HG02623 (cell line): Measurements from ENCODE around the gene SRSF1.
"Not testable (repeated sequence)": the region's sequence is repeated elsewhere in the genome, so short reads cannot be mapped to it uniquely, and the experiment has no call there.

Source experiments
- ATAC-seq: cut with Tn5 transposase; IDR thresholded peaks from one replicate; pipeline ENCODE4 v1.9.1; 2021; ENCODE audit warnings: moderate library complexity; ENCODE audit not compliant: unreplicated experiment

SRSF1 gene

DNA sequence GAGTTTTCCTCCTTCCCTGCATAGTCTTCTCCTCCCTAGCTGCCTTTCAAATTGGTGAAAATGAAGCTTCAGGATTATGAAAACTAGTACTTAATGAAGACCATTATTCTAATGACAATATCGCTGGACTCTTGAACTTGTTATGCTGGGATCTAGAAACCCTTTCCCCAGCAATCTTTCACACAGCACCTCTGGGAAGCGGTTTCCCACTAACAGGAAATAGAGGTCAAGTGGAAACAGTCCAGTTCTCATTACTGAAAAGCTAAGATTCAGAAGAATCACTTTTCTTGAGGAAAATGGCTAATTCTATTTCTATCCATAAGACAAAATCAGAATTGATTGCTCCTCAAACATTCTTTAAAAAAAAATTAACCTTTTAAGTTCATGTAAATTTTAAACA lies 17.0 kb downstream of the SRSF1 start:
- no peak for ATAC-seq

DNA sequence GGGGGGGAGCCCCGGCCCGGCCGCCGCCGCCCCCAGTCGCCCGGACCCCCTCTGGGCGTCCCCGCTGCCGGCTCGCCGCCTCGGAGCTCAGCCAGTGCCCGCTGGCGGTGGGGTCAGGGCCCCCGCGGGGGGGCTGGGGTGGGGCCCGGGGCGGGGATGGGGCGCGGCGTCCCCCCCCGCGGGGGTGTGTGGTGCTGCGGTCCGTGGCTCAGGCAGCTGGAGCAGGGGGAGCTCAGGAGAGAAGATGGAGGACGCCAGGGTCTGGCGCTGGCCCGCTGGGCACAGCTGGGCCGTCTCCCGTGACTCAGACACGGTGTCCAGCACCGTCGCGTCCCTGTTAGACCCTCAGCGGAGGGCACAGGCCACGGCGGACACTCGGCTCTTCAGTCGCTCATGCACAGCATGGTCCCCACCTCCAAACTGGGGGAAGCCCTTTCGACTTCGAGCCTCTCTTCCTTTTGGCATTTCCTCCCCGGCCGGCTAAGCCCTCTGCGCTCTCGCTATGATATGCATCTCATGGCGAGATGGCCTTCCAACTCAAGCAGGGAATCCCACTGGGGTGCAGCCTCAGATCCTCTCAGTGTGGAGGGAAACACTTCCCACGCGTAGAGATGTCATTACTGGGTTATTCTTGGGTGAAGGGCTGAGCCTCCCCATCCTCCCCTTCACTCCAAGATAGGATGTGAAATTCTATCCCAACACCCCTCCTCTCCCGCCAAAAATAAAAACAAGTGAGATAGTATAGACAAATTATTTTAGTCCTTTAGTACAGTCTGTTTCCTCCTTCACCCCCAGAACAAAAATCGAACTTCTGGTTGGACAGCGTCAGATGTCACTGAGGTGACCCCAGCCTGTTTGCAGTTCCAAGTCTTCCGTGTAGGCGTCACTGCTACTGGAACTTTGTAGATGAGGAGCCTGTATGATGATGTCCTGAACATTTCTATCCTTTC lies 18.5 kb downstream of the SRSF1 start:
- ATAC-seq = peak; percentile 69

DNA sequence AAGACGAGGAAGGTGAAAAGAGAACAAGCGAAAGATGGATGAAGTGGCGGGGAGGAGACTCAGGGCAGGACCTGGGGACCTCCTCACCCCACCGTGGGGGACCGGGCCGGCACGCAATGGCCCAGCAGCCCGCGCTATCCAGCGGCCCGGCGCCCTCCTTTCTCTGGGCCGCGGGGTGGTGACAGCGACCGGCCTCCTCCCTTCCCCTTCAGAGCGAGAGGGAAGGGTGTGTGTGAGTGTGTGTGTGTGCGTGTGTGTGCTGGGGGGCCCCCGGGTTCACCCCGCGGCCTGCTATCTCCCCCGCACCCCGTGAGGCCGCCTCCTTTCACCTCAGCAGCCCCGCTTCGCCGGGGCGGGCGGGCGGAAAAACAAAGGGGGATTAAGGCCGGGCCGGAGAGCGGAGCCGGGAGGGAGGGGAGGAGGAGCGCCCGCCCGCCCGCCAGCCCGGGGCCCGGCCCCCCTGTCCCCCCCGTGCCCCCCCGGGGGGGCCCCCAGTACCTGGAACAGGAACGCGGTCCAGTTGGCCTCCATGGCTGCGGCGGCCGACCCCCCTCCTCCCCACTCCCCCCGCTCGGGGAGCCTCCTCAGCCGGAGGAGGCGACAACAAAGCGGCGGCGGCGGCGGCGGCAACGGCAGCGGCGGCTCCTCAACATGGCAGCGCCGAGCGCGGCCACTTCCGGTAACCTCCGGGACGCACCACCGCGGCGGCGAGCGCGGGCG lies 19.3 kb downstream of the SRSF1 start, which contains the start of gene VEZF1:
TSS of gene VEZF1 (minus strand) at position 674 of the 720 bp plus-strand sequence. CDS start at position 531, 143 bp downstream.
- peak; percentile 67 for ATAC-seq

DNA sequence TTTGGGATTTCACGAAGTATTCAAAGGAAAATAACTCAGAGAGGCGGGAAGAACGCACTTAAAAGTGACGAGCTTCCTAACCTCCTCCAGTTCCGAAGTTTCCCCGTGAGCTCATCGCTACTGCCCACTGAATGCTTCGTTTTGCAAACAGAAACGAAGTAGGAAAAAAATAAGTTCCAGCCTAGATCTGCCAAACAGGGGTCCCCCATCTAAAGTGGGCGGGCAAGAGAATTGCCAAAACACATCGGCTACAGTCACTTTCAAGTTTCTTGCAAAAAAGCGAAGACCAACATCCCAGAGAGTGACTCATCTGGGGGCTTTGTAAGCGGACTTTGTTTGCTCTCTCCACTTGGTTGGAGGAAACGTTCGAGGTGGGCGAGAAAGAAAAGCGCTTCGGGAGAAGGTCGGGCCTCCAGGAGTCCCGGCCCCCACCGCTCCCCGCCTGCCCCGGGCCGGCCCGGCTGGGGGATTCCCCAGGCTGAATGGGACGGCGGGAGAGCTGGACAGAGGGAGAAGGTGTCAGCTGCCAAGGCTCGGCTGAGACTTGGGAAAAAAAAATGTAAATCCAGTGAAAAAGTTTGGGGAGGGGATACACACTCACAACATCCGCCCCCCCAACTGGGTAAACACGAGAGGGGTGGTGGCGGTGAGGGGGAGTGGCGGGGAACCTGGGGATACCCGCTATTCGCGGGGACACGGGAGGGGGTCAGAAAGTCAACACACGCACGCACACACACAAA lies 20.0 kb downstream of the SRSF1 start:
- ATAC-seq = no peak

DNA sequence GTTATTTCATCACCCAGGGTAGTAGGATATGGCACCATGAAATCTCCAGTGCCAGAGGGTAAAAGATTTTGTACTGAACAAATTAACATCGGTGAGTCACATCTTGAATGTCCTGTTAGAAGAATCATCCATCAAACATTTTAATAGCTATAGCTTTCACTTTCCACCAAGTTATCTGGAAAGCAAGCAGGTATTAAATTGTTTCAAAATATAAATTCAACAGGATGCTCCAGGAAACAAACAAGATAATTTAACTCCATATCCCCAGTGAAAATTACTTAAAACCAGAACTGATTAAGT lies 21.4 kb downstream of the SRSF1 start:
- ATAC-seq = no peak

DNA sequence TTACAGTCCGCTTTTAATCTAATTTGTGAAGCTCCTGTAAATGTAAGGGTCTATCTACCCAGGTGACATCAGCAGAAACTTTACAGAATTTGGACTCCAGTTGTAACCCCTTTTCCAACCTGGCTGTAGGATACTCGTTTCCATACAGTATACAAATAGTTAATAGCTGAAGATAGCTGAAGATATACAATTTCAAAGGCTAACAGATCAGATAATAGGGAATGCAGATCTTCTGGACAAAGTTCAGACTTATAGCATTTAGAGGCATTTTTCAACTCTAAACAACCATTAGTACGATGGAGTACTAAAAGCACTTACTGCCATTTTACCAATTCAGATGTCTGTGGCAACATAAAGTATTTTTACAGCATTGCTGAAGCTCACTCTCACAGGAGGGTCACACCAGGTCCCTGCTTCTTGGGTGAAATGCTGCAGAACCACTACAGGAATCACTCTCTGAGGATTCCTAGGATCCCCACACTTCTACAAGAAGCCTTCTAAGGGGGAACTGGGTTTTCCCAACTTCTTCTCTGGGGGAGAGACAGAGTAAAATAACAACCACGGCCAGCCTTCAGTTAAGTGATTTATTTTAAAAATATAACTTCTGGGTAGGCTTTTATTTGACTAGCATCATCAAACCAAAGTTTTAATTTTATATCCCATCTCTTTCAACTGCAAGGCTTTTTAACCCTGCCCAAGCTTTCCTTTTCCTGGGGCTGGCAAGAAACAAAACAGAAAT lies 21.9 kb downstream of the SRSF1 start:
- ATAC-seq = no peak

DNA sequence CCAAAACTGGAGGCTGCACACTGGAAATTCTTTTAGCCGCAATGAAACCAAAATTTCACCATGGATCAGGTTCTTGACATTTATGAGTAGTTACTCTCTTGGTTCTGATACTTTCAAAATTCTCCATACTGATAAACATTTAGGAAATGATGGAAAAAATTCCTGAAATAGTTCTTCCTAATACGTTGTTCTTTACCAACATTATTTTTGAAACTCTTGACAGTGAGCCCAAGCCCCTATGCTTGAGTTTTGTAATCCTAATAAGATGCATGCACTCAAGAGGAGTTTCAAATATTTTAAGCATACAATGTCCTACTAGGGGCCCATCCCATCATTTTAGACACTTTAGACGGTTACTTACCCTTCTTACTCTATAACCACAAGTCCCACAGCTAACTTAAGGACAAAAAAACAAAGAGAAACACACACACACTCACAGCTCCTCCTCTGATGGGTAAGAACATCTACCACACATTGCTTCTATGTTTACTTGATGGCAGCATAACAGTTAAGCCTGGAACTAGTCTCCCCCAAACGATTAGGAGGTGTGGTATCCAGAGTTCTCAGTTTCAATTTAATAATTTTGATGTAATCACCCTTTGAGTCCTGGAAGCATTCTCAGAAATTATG lies 22.7 kb downstream of the SRSF1 start:
- ATAC-seq = no peak

DNA sequence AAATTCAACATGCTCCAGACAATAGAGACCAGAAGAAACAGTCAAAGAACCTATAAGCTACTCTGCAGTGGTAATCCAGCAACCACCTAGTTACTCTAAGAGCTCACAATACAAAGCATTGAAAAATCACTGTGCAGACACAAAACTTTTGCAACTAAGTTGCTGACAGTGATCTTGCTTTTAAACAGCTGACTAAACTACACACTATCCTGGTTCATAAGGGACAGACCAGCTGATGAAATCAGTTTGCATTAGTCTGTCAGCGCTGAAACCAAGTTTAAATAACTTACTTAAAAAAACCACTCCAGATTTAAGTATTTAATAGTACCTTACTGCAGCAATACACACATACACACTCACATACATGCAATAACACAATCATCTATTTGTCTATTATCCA lies 23.6 kb downstream of the SRSF1 start:
- no peak for ATAC-seq

DNA sequence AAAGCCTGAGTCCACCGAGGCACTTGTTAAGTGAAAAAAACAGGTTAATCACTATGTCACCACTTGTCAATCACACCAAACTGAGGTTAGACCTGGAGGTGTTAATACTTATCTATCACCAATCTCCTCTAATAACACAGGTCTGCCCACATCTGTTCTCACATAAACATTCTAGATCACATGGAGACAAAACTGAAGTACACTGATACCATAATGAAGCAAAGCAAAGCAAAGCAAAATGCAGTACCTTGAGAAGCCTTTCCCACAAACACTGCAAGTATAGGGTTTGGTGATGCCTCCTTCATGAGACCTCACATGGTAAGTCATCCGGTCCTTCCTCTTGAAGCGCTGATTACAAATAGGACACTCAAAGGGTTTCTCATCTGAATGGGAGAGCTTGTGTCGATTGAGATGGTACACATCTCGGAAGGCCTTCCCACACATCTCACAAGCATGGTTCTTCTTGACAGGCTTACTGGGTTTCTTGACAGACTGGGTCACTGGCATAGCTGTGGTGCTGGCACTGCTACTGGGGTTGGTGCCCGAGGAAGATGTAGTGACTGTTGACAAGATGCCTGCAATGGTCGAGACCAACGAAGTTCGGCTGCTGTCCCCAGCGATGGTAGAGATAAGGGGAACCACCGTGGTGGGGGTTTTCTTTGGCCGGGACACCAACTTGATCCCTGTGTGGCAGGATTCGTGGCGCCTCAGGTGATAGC lies 24.4 kb downstream of the SRSF1 start:
- no peak for ATAC-seq

DNA sequence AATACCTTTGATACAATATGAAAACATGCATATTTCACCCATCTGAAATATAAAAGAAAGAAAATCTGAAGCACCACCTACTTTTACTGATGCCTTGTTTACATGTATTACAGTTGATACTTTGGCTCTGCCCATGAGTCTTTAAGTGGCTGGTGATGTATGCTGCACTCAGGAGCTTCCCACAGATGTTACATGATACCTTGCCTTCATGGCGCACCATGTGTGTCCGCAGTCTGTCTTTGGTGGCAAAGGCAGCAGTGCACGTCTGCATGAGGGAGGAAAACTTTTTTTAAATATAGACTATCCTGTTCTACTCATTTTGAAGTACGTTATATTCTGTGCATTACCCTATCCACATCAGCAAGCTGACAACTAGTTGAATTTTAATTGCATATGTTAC lies 26.5 kb downstream of the SRSF1 start:
- no peak for ATAC-seq

DNA sequence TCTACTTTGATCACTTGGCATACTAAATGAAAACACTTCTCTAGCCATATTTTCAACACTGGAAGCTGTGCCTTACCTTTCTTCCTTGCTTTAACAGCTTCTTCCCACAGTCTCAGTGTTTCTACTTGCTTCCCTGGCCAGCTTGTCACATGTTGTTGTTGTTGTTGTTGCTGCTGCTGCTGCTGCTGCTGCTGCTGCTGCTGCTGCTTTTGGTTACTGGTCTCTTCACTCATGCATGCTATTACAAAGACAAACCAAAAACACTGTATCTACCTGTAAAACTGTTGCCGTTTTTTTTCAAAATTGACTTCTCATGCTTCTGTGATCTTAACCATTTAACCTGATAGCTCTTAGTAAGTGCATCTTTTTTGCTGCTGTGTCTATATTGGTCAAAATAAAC lies 28.0 kb downstream of the SRSF1 start:
- ATAC-seq = no peak

DNA sequence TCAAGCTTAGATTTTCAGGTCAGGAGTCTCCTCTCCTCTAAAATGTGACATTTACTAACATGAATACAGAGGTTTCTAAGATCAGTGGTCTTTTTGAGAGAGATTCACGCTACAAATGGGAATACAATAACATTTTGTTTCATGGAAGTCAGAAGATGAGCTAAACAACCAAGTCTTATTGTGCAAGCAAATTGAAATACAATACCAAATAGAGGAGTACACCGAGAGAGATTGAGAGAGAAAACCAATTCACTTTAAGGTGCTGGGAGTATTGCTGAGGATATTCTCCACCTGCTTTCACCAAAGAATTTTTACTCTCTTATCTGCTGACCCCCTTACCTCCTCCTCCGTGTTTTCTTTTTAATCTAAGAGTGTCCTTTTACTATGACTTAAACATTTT lies 30.5 kb downstream of the SRSF1 start:
- no peak for ATAC-seq

DNA sequence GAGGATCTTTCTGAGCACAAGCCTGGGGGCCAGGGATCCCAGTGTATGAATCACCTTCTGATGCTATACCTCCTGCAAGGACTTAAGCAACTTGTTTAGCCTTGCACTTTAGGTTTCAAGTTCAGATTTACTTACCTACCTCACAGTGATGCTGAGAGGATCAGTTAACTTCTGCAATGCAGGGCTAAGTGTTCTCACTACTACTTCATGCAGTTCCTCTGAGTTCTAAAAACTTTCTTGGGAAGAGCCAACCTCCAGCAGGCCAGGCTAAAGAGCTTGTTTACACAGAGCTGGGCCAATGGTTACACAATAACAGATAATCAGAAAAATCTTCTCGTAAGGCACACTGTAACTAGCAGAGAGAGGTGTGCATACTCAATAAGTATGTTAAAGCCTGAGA lies 32.0 kb downstream of the SRSF1 start:
- no peak for ATAC-seq

DNA sequence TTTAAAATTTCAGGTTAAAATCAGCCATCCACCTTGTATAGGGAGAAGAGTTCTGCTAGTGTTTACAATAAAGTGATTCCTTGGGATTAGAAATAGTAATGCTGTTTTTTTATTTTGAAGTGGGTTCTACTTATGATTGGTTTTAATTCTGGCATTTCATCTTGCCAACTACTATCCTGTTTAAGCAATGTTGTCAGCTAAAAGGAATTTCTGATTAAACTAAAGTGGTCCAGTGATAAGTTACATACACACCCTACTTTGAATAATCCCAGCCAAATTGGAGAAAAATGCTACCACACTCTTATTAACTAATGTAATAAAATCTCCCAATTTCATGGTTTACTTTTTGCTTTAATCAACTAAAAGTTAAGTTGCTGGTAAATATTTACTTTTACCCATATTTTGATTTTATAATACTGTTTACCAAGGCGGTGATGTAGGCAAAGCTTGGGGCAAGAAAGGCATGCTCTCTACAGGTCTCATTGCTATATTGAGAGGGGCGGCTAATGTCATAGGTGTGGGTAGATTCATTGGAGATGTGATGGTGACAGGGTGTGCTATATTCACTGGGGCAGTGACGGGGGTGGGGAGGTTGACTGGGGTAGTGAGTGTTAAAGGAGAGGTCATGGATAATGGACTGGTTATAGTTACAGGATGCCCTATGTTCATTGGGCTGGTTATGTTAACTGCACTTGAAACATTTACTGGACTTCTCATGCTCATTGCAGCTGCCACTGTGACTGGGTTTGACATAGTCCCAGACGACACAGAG lies 32.8 kb downstream of the SRSF1 start:
- not testable (repeated sequence) for ATAC-seq

DNA sequence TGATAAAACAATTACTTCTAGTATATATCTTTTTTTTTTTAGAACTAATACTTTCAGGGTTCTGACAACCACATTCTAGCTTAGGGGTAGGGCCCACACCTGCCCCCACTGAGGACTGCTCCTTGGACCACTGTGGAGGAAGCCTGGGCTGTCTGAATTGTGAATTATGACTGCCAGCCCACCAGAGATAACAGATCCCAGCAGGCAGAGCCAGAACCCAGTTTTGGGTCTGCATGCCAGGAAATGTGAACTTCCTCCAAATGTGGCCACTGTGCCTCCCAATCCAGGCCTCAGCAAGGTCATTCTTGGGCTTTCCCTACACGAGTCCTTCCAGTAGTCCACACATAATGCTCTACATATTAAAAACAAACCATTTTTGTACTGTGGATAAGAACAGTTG lies 34.9 kb downstream of the SRSF1 start:
- no peak for ATAC-seq

DNA sequence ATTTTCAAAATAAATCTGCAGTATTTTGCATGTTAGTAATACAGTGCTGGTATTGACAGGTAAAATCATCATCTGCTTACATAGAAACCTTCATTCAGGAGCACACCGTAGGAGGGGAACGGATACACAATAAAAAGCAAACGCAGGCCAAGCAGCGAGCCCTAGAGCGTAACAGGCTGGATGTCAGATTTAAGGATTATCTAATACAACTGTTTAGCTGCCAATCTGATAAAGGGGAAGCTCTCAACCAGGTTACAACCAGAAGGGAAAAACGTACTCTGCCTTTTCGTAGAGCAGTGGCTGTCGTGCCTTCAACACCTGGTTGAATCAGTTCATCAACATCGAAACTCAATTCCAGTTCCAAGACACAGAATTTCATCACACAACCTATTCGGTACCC lies 35.5 kb downstream of the SRSF1 start:
- ATAC-seq = no peak

DNA sequence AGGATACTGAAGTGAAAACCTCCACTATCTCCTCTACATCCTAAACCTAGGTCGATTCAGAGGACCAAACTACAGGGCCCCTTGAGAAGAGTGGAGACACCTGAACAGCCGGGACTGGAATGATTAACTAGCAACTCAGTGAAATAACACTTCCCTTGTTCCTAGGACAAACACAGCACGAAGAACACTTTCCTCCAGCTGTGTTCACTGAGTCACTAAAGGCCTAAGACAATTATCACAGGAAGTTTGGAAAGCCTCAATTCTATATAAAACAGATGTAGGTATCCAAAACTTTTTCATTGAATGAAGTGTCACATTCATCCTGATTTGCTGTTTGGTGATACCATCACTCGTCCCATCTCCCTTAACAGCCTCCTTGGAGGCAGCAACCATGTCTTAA lies 36.3 kb downstream of the SRSF1 start:
- no peak for ATAC-seq

DNA sequence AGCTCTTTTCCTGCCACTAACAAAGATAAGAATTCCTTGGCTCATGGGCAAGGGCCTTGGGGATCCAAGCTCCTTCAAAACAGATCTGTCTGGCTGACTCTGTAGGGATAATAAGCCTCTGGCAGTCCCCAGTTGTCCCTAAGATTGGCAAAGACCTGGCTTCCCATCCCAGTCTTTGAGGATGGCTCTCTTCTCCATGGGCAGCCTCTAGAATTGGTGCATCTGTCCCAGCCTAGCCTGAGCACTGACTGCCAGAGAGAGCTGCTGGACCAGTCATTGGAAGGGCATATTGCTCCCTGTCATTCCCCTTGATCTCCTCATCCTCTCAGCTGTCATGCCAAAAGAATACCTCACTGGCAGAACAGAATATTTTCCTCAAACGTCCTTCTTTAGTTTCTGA lies 38.6 kb downstream of the SRSF1 start:
- ATAC-seq = no peak

DNA sequence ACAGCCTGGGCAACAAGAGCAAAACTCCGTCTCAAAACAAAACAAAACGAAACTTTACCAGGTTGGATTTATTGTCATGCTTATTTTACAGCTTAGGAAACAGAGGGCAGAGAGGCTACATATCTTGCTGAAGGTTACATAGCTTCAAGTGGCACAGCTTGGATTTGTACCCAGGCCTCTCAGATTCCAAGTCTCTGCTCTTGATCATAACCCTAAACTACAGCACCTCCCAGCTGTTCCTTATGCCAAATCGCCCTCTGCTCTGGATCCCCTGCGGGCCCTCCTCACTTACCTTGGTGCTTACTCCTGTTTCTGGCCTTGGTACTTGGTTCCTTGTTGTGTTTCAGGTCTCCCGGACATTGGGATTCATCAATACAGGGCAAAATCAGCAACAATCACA lies 40.2 kb downstream of the SRSF1 start:
- ATAC-seq = no peak
